Measurements from ENCODE around the gene MARCHF5.

DNA sequence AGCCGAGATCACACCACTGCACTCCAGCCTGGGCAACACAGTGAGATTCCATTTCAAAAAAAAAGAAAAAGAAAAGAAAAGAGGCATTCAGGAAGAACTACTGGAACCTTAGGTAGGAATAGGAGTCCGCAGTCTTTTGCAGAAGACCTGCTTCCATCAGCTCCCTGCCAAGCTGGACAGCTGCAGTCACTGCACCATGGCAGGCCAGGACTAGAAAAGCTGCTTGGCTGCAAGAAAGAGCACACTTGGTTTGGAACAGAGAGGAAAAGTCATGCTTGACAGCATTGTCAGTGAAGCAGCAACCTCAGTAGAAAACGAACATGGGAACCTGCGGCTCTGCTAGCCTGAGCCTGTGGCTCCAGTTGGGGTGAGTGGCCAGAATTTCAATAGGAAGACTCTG, 104.3 kb downstream of the MARCHF5 start:
- TF ChIP-seq, protein P1, sequence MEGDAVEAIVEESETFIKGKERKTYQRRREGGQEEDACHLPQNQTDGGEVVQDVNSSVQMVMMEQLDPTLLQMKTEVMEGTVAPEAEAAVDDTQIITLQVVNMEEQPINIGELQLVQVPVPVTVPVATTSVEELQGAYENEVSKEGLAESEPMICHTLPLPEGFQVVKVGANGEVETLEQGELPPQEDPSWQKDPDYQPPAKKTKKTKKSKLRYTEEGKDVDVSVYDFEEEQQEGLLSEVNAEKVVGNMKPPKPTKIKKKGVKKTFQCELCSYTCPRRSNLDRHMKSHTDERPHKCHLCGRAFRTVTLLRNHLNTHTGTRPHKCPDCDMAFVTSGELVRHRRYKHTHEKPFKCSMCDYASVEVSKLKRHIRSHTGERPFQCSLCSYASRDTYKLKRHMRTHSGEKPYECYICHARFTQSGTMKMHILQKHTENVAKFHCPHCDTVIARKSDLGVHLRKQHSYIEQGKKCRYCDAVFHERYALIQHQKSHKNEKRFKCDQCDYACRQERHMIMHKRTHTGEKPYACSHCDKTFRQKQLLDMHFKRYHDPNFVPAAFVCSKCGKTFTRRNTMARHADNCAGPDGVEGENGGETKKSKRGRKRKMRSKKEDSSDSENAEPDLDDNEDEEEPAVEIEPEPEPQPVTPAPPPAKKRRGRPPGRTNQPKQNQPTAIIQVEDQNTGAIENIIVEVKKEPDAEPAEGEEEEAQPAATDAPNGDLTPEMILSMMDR (IDR thresholded peaks at IDR 0.05): no peak
- no peak for TF ChIP-seq TEAD4 (CRISPR knock-in tag; IDR thresholded peaks at IDR 0.05)
- no peak for TF ChIP-seq SMAD4 (CRISPR knock-in tag; IDR thresholded peaks at IDR 0.05)
